ENCODE measurements around the gene ATXN7L3. TPM values are rescaled to one million over a fixed set of nuclear protein-coding genes. Genes with fewer than 3 reads are reported as not detected.

The ATXN7L3 gene
- total and polyA plus RNA-seq, 9 of the 15 experiments (the other 6 are each of a cell fraction or from before 2014, with no cell fraction given) = 0.62 to 66.1 (median 33.2) TPM

DNA sequence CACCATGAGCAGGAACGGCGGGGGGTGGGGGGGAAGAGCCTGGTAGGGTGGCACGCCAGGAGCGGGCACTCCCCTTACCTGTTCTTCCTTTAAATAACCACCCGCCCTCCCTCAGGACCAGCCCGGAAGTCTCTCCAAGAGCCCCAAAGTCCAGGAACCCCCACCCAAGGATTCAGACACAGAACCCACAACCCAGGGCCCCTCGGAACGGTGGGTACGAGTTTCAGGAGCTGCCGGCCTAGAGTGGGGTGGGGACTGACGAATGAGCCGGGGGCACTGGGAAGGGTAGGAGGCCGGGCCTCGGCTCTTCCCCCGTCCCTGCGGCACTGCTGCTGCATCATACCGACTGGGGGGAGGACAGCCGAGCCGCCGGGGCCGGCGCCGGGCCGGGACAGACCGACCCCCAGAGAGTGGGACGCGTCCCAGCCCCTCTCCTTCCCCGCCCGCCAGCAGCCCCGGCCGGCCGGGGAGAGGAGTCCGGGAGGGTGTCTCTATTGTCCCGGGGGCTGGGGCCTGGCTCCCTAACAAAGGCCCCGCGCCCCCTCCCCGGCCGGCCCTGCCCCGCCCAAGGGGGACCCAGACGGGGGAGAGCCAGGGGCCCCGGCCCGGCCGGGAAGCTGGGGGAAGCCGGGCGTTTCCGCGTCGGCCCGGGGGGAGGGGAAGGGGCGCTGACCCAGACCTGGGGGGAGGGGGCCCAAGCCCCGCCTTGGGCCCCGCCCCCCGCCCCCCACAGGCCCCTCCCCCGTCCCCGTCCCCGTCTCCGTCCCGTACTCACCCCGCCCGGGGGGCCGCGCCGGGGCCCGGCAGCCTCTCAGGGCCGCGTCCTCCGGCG, 747 bp downstream of the ATXN7L3 start (continued):
- TF ChIP-seq, protein P1, sequence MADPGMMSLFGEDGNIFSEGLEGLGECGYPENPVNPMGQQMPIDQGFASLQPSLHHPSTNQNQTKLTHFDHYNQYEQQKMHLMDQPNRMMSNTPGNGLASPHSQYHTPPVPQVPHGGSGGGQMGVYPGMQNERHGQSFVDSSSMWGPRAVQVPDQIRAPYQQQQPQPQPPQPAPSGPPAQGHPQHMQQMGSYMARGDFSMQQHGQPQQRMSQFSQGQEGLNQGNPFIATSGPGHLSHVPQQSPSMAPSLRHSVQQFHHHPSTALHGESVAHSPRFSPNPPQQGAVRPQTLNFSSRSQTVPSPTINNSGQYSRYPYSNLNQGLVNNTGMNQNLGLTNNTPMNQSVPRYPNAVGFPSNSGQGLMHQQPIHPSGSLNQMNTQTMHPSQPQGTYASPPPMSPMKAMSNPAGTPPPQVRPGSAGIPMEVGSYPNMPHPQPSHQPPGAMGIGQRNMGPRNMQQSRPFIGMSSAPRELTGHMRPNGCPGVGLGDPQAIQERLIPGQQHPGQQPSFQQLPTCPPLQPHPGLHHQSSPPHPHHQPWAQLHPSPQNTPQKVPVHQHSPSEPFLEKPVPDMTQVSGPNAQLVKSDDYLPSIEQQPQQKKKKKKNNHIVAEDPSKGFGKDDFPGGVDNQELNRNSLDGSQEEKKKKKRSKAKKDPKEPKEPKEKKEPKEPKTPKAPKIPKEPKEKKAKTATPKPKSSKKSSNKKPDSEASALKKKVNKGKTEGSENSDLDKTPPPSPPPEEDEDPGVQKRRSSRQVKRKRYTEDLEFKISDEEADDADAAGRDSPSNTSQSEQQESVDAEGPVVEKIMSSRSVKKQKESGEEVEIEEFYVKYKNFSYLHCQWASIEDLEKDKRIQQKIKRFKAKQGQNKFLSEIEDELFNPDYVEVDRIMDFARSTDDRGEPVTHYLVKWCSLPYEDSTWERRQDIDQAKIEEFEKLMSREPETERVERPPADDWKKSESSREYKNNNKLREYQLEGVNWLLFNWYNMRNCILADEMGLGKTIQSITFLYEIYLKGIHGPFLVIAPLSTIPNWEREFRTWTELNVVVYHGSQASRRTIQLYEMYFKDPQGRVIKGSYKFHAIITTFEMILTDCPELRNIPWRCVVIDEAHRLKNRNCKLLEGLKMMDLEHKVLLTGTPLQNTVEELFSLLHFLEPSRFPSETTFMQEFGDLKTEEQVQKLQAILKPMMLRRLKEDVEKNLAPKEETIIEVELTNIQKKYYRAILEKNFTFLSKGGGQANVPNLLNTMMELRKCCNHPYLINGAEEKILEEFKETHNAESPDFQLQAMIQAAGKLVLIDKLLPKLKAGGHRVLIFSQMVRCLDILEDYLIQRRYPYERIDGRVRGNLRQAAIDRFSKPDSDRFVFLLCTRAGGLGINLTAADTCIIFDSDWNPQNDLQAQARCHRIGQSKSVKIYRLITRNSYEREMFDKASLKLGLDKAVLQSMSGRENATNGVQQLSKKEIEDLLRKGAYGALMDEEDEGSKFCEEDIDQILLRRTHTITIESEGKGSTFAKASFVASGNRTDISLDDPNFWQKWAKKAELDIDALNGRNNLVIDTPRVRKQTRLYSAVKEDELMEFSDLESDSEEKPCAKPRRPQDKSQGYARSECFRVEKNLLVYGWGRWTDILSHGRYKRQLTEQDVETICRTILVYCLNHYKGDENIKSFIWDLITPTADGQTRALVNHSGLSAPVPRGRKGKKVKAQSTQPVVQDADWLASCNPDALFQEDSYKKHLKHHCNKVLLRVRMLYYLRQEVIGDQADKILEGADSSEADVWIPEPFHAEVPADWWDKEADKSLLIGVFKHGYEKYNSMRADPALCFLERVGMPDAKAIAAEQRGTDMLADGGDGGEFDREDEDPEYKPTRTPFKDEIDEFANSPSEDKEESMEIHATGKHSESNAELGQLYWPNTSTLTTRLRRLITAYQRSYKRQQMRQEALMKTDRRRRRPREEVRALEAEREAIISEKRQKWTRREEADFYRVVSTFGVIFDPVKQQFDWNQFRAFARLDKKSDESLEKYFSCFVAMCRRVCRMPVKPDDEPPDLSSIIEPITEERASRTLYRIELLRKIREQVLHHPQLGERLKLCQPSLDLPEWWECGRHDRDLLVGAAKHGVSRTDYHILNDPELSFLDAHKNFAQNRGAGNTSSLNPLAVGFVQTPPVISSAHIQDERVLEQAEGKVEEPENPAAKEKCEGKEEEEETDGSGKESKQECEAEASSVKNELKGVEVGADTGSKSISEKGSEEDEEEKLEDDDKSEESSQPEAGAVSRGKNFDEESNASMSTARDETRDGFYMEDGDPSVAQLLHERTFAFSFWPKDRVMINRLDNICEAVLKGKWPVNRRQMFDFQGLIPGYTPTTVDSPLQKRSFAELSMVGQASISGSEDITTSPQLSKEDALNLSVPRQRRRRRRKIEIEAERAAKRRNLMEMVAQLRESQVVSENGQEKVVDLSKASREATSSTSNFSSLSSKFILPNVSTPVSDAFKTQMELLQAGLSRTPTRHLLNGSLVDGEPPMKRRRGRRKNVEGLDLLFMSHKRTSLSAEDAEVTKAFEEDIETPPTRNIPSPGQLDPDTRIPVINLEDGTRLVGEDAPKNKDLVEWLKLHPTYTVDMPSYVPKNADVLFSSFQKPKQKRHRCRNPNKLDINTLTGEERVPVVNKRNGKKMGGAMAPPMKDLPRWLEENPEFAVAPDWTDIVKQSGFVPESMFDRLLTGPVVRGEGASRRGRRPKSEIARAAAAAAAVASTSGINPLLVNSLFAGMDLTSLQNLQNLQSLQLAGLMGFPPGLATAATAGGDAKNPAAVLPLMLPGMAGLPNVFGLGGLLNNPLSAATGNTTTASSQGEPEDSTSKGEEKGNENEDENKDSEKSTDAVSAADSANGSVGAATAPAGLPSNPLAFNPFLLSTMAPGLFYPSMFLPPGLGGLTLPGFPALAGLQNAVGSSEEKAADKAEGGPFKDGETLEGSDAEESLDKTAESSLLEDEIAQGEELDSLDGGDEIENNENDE (IDR thresholded peaks at IDR 0.05; ENCODE audit: low read depth, low read length) = no peak
- TF ChIP-seq NCOA1 (IDR thresholded peaks at IDR 0.05; ENCODE audit: low read depth) (no peak), PHF21A (IDR thresholded peaks at IDR 0.05; ENCODE audit: borderline replicate concordance, low read depth) (no peak), RCOR1 (IDR thresholded peaks at IDR 0.05; ENCODE audit: borderline replicate concordance in 1 of 2, low read depth in 2 of 2, low read length in 2 of 2) (no peak), GTF2E2 (tag; IDR thresholded peaks at IDR 0.05) (peak; percentile 40; the same call in 1 of the 2 replicates), ELF1 (tag; IDR thresholded peaks at IDR 0.05) (peak; percentile 56; the same call in 1 of the 2 replicates), CHD1 (IDR thresholded peaks at IDR 0.05; ENCODE audit: low read length) (peak; percentile 74), PML (IDR thresholded peaks at IDR 0.05; ENCODE audit: low read length) (no peak), DIDO1 (tag; IDR thresholded peaks at IDR 0.05; ENCODE audit: low read depth) (no peak)
- TF ChIP-seq, protein P2, sequence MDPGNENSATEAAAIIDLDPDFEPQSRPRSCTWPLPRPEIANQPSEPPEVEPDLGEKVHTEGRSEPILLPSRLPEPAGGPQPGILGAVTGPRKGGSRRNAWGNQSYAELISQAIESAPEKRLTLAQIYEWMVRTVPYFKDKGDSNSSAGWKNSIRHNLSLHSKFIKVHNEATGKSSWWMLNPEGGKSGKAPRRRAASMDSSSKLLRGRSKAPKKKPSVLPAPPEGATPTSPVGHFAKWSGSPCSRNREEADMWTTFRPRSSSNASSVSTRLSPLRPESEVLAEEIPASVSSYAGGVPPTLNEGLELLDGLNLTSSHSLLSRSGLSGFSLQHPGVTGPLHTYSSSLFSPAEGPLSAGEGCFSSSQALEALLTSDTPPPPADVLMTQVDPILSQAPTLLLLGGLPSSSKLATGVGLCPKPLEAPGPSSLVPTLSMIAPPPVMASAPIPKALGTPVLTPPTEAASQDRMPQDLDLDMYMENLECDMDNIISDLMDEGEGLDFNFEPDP (CRISPR knock-in tag; IDR thresholded peaks at IDR 0.05) = no peak
- TF ChIP-seq, protein P3, sequence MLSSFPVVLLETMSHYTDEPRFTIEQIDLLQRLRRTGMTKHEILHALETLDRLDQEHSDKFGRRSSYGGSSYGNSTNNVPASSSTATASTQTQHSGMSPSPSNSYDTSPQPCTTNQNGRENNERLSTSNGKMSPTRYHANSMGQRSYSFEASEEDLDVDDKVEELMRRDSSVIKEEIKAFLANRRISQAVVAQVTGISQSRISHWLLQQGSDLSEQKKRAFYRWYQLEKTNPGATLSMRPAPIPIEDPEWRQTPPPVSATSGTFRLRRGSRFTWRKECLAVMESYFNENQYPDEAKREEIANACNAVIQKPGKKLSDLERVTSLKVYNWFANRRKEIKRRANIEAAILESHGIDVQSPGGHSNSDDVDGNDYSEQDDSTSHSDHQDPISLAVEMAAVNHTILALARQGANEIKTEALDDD (IDR thresholded peaks at IDR 0.05) = no peak

All from K562 (cell line).